ENCODE measurements around the gene ADAMTSL4. TPM values are rescaled to one million over a fixed set of nuclear protein-coding genes. Genes with fewer than 3 reads are reported as not detected.

The ADAMTSL4 gene
- total and polyA plus RNA-seq, 2 of the 8 experiments (the other 6 are each of a cell fraction or from before 2014, with no cell fraction given): 4.2 to 5.4 TPM

- no peak overlapping the region for H2BK20ac ChIP-seq (ENCODE audit: low read length)
- ChIA-PET CTCF (ENCODE audit: partially characterized antibody) (interaction anchor here (1.1 to 2.7 kb wide), 5 partner anchors 10 to 44 kb away, joined by 3 to 16 read pairs (median 5); no protein-coding TSS in a partner anchor), POLR2A (ENCODE audit: partially characterized antibody) (interaction anchor here (0.6 to 43.7 kb wide), 11 partner anchors 8 to 460 kb away, joined by 3 to 1380 read pairs (median 7); partner anchors contain the start of genes ADAMTSL4, BNIPL, ENSA and TARS2)
- H3K79me1 ChIP-seq (ENCODE audit: low read depth, low read length): peaks cover 2% of the 10 kb centered on the region
- peaks cover 5 to 25% (median 16%) of the 10 kb centered on the region in 4 experiments for H3K4me1 ChIP-seq (replicated peaks in 1 of 4; ENCODE audit: control insufficient read depth in 3 of 4, insufficient read depth in 4 of 4, low read length in 3 of 4)
- peaks cover 29 to 35% of the 10 kb centered on the region in 2 experiments for H4K20me1 ChIP-seq (replicated peaks in 1 of 2; ENCODE audit: control insufficient read depth in 1 of 2, insufficient read depth in 2 of 2, low read length in 2 of 2)
- H2BK5ac ChIP-seq (ENCODE audit: low read depth, low read length): no peak overlapping the region; the same call in 1 of the 2 replicates
- no peak overlapping the region for H2BK15ac ChIP-seq (ENCODE audit: low read length)
- H2BK120ac ChIP-seq (replicated peaks; ENCODE audit: low read depth, low read length): no peak overlapping the region
- no peak overlapping the region for H3K4ac ChIP-seq (replicated peaks; ENCODE audit: insufficient read length, low read depth, low read length)
- no peak overlapping the region for H3K27ac ChIP-seq (ENCODE audit: low read depth, low read length)
- no peak overlapping the region for H4K91ac ChIP-seq (replicated peaks; ENCODE audit: insufficient read length, low read length)
- no peak for TF ChIP-seq RAD21 (IDR thresholded peaks at IDR 0.05 in 1 of 2, conservative IDR thresholded peaks at IDR 0.05 in 1 of 2; ENCODE audit: low read depth in 2 of 2, low read length in 2 of 2)
- no peak for TF ChIP-seq ASH2L (IDR thresholded peaks at IDR 0.05; ENCODE audit: low read length)
- peak; percentile 28; the same call in 1 of the 2 replicates for TF ChIP-seq CHD1 (IDR thresholded peaks at IDR 0.05; ENCODE audit: low read depth, low read length)
- TF ChIP-seq POLR2AphosphoS5 (IDR thresholded peaks at IDR 0.05; ENCODE audit: low read depth, low read length): peak; percentile 27; the same call in 1 of the 2 replicates
- TF ChIP-seq POLR2A (IDR thresholded peaks at IDR 0.05; ENCODE audit: control extremely low read depth in 1 of 2, low read depth in 2 of 2, low read length in 2 of 2): peak in 1 of 2 experiments; percentile 61; a peak in 1 of 3 replicates
- TF ChIP-seq YY1 (IDR thresholded peaks at IDR 0.05; ENCODE audit: low read depth, low read length): no peak
- no peak for TF ChIP-seq TAF1 (IDR thresholded peaks at IDR 0.05; ENCODE audit: low read depth, low read length)
- no peak for TF ChIP-seq SUZ12 (IDR thresholded peaks at IDR 0.05; ENCODE audit: low read length)
- peaks cover 25 to 66% (median 41%) of the 10 kb centered on the region in 4 experiments for H3K36me3 ChIP-seq (ENCODE audit: control insufficient read depth in 2 of 4, insufficient read depth in 4 of 4, low read length in 3 of 4)
- H3K23me2 ChIP-seq (ENCODE audit: low read depth, low read length): peaks cover 9% of the 10 kb centered on the region
- H3K56ac ChIP-seq (replicated peaks; ENCODE audit: insufficient read length, low read depth, low read length): no peak overlapping the region
- no peak overlapping the region for H4K5ac ChIP-seq (ENCODE audit: insufficient read length, low read depth, low read length)
- H3K79me2 ChIP-seq (ENCODE audit: control insufficient read depth in 1 of 2, insufficient read depth in 2 of 2, low read length in 2 of 2): peaks cover 38 to 68% of the 10 kb centered on the region in 2 experiments
- no peak overlapping the region for H3K18ac ChIP-seq (ENCODE audit: extremely low read depth, low read length)
- peak overlapping the region; percentile 9 to 75 (median 46) for H3K9ac ChIP-seq (replicated peaks in 1 of 4; ENCODE audit: extremely low read depth in 1 of 4, low read depth in 3 of 4, low read length in 3 of 4)
- H3K14ac ChIP-seq (ENCODE audit: insufficient read length): no peak overlapping the region
- no peaks in the 10 kb centered on the region for H3K27me3 ChIP-seq (replicated peaks in 1 of 4; ENCODE audit: control insufficient read depth in 3 of 4, extremely low read depth in 1 of 4, insufficient read depth in 3 of 4, low read length in 3 of 4)
- FAIRE-seq (no peak), DNase-seq (ENCODE audit: low read depth in 1 of 2, low spot score in 2 of 2) (no peak)
- H2AFZ ChIP-seq (ENCODE audit: low read length): no peak overlapping the region
- peak overlapping the region; percentile 72 to 78 for H3K4me2 ChIP-seq (ENCODE audit: insufficient read depth in 1 of 2, low read depth in 2 of 2, low read length in 2 of 2)
- H3K9me3 ChIP-seq (ENCODE audit: insufficient read depth in 2 of 2, low read depth in 1 of 2, low read length in 1 of 2): no peaks in the 10 kb centered on the region
- H2AK5ac ChIP-seq (ENCODE audit: low read depth, low read length): no peak overlapping the region
- H3K4me3 ChIP-seq (ENCODE audit: extremely low read depth in 1 of 4, insufficient read depth in 2 of 4, low read depth in 3 of 4, low read length in 4 of 4): peak overlapping the region; percentile 100
- H3K23ac ChIP-seq (ENCODE audit: insufficient read length): no peak overlapping the region
- no peak overlapping the region for H2BK12ac ChIP-seq (ENCODE audit: low read depth, low read length)
- no peak overlapping the region for H4K8ac ChIP-seq (ENCODE audit: extremely low read depth, insufficient read depth, low read length)
- WGBS, 2 experiments (ENCODE audit: extremely low coverage in 1 of 2, insufficient coverage in 1 of 2, insufficient read length in 1 of 2, insufficient replicate concordance in 2 of 2, low coverage in 1 of 2, low lambda C conversion rate in 2 of 2, missing lambda C conversion rate in 1 of 2): 65% methylated on average over 2 of the region's 2 CpGs; no CpG with 5 or more reads in 1 of the 2 experiments
Measured at GRCh38 chr1:150576794-150577556, 27.8 kb downstream of the ADAMTSL4 start.
